ENCODE data around the gene JOSD1. TPM values are rescaled to one million over a fixed set of nuclear protein-coding genes. Genes with fewer than 3 reads are reported as not detected.

The JOSD1 gene
- total and polyA plus RNA-seq, 10 of the 15 experiments (the other 5 are each of a cell fraction or from before 2014, with no cell fraction given), result 6.2 to 54.6 (median 40.5) TPM

- TF ChIP-seq ZNF622 (IDR thresholded peaks at IDR 0.05) (no peak), JUNB (IDR thresholded peaks at IDR 0.05) (no peak), RUNX3 (IDR thresholded peaks at IDR 0.05; ENCODE audit: low read length) (peak; percentile 85), SREBF1 (IDR thresholded peaks at IDR 0.05; ENCODE audit: low read length) (no peak), EED (IDR thresholded peaks at IDR 0.05; ENCODE audit: low read depth) (peak; percentile 38; the same call in 1 of the 2 replicates), SPI1 (IDR thresholded peaks at IDR 0.05; ENCODE audit: borderline replicate concordance, insufficient read depth, low read depth, low read length) (no peak), RCOR1 (conservative IDR thresholded peaks at IDR 0.05; ENCODE audit: low read depth, low read length) (no peak)
Observed at GRCh38 chr22:38704654-38705234, 4.0 kb upstream of the JOSD1 start (continued).

- WGBS (ENCODE audit: insufficient coverage, insufficient replicate concordance, low lambda C conversion rate, missing lambda C conversion rate), result under 1% methylated on average over 34 of the region's 57 CpGs
- POLR2A ChIA-PET, result interaction anchor here (1.0 to 5.9 kb wide), 3 partner anchors 7 to 17 kb away, joined by 4 to 43 read pairs (median 39); partner anchors contain the start of gene TOMM22
- peaks cover 50% of the 10 kb centered on the region for H3K79me2 ChIP-seq (ENCODE audit: control insufficient read depth, insufficient read depth, low read length)
- peak overlapping the region; percentile 90 for H3K9ac ChIP-seq (ENCODE audit: control insufficient read depth, insufficient read depth, low read length)
- TF ChIP-seq RCOR1 (conservative IDR thresholded peaks at IDR 0.05; ENCODE audit: low read depth, low read length) (0 out of 2 replicates have a peak, but pooled peaks have one; percentile 18), NFYB (IDR thresholded peaks at IDR 0.05; ENCODE audit: insufficient read depth, low read depth, low read length) (no peak), RB1 (IDR thresholded peaks at IDR 0.05; ENCODE audit: borderline replicate concordance) (peak; percentile 85; the same call in 1 of the 2 replicates), NFIC (IDR thresholded peaks at IDR 0.05; ENCODE audit: low read depth, low read length) (no peak), YY1 (IDR thresholded peaks at IDR 0.05; ENCODE audit: low read depth, low read length) (0 out of 2 replicates have a peak, but pooled peaks have one; percentile 10), MYC (IDR thresholded peaks at IDR 0.05; ENCODE audit: insufficient read depth, insufficient read length, insufficient replicate concordance, low read length, severe bottlenecking) (peak; percentile 15), BACH1 (IDR thresholded peaks at IDR 0.05; ENCODE audit: borderline replicate concordance) (no peak), EED (IDR thresholded peaks at IDR 0.05; ENCODE audit: low read depth) (no peak), JUND (IDR thresholded peaks at IDR 0.05; ENCODE audit: low read depth, low read length) (no peak), CHD1 (IDR thresholded peaks at IDR 0.05; ENCODE audit: low read depth, low read length) (peak; percentile 58; the same call in 1 of the 2 replicates), CREB1 (IDR thresholded peaks at IDR 0.05; ENCODE audit: low read depth) (no peak)
- TF ChIP-seq, protein P1, sequence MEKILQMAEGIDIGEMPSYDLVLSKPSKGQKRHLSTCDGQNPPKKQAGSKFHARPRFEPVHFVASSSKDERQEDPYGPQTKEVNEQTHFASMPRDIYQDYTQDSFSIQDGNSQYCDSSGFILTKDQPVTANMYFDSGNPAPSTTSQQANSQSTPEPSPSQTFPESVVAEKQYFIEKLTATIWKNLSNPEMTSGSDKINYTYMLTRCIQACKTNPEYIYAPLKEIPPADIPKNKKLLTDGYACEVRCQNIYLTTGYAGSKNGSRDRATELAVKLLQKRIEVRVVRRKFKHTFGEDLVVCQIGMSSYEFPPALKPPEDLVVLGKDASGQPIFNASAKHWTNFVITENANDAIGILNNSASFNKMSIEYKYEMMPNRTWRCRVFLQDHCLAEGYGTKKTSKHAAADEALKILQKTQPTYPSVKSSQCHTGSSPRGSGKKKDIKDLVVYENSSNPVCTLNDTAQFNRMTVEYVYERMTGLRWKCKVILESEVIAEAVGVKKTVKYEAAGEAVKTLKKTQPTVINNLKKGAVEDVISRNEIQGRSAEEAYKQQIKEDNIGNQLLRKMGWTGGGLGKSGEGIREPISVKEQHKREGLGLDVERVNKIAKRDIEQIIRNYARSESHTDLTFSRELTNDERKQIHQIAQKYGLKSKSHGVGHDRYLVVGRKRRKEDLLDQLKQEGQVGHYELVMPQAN (conservative IDR thresholded peaks at IDR 0.05), result peak; percentile 60
- RAD21 ChIA-PET (ENCODE audit: unreplicated experiment), result interaction anchor here (1.4 to 1.8 kb wide), 2 partner anchors 14 to 19 kb away, joined by 3 to 12 read pairs; partner anchors contain the start of gene TOMM22
- H3K4me3 ChIP-seq, result peak overlapping the region; percentile 86
- FAIRE-seq, result no peak
- SMC1A ChIA-PET (ENCODE audit: uncharacterized antibody, unreplicated experiment), result interaction anchor here (1.3 to 7.6 kb wide), 5 partner anchors 8 to 52 kb away, joined by 5 to 54 read pairs (median 11); partner anchors contain the start of genes CBY1, FAM227A, GTPBP1 and TOMM22
- CTCF ChIA-PET, result interaction anchor here (4.4 kb wide), 1 partner anchor 17 kb away, joined by 45 read pairs; the partner anchor contains the start of gene TOMM22
- H3K27ac ChIP-seq (ENCODE audit: control insufficient read depth, insufficient read depth), result peak overlapping the region; percentile 89
- DNase-seq (ENCODE audit: low read depth, low spot score), result no peak
- H2AFZ ChIP-seq (ENCODE audit: control insufficient read depth, low read depth, low read length), result peak overlapping the region; percentile 79
- BruUV-seq (replicated peaks), result no TSS peak
- 0 out of 4 replicates have a peak, but pooled peaks cover 0 to 7% of the 10 kb centered on the region in 2 experiments for H3K36me3 ChIP-seq (ENCODE audit: control insufficient read depth in 2 of 2, insufficient read depth in 2 of 2, low read length in 1 of 2)
- peaks cover 12% of the 10 kb centered on the region for H3K4me1 ChIP-seq (ENCODE audit: control insufficient read depth, insufficient read depth, low read length)
- in situ Hi-C loops (cut with MboI), result no loop called here
- H3K9me3 ChIP-seq (replicated peaks; ENCODE audit: control insufficient read depth, insufficient read depth, low read length), result no peaks in the 10 kb centered on the region
- peak; percentile 32 for ATAC-seq
- H3K4me2 ChIP-seq (ENCODE audit: control insufficient read depth, insufficient read depth), result peak overlapping the region; percentile 83
- no peaks in the 10 kb centered on the region for H4K20me1 ChIP-seq (ENCODE audit: control insufficient read depth, insufficient read depth)
- intact Hi-C loops (cut with micrococcal nuclease; ENCODE audit: unreplicated experiment), result loop anchor here (10.0 kb wide), 1 partner anchor 196 kb away; the partner anchor contains the start of gene DDX17
- no peaks in the 10 kb centered on the region for H3K27me3 ChIP-seq (replicated peaks in 1 of 2; ENCODE audit: control insufficient read depth in 2 of 2, insufficient read depth in 2 of 2, low read length in 1 of 2)
Observed at GRCh38 chr22:38700270-38700788, 414 bp downstream of the JOSD1 start.
